EL (cell line): ENCODE data around the gene PIK3CD.
"Not testable (repeated sequence)": the region's sequence is repeated elsewhere in the genome, so short reads cannot be mapped to it uniquely, and the experiment has no call there.

Experiments
- DNase-seq: peaks from one replicate; pipeline ENCODE4 v3.0.0-alpha.2; 2016

Gene PIK3CD

DNA sequence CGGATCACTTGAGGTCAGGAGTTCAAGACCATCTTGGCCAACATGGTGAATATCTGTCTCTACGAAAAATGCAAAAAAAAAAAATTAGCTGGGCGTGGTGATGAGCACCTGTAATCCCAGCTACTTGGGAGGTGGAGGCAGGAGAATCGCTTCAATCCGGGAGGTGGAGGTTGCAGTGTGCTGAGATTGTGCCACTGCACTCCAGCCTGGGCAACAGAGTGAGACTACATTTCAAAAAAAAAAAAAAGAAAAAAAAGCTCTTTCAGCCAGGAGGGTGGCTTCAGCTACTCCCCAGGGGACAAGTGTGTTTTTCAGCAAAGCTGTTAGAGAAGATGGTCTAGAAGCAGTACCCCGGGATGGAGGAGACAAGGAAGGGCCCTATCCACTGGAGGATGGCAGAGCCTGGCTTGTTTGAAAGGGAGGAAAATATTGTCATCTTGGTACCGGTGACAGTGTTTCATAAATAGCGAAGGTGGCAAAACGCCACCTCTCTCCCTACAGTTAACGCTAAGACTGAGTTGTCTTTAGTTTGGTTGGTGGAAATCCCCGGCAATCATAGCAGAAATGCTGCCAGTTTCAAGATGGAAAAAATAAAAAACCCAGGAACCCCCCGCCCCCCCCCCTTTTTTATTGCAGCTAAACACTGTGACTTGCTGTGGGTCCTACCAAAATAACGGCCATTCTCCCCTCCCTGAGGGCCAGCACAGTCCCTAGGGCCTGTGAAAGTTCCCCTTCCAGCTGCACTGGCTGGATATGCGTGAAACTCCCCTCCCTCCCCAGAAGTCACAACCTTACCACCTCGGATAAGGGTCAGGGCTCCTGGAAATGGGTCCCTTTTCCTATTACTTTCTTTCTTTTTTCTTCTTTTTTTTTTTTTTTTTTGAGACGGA is 3.5 kb downstream of the PIK3CD start:
- DNase-seq = no peak

DNA sequence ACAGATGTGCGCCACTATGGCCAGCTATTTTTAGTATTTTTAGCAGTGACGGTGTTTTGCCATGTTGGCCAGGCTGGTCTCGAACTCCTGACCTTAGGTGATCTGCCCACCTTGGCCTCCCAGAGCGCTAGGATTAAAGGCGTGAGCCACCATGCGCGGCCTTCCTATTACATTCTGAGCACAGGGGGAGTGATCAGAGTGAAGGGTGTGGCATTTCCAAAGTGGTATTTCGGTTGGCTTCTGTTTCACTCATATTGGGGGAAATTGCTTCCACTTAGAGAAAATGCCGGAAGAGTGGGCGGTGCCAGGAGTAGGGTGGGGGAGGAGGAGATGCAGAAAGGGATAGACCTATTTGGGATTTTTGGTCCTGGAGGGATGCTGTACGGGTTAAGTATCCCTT is 4.3 kb downstream of the PIK3CD start:
- DNase-seq = no peak

DNA sequence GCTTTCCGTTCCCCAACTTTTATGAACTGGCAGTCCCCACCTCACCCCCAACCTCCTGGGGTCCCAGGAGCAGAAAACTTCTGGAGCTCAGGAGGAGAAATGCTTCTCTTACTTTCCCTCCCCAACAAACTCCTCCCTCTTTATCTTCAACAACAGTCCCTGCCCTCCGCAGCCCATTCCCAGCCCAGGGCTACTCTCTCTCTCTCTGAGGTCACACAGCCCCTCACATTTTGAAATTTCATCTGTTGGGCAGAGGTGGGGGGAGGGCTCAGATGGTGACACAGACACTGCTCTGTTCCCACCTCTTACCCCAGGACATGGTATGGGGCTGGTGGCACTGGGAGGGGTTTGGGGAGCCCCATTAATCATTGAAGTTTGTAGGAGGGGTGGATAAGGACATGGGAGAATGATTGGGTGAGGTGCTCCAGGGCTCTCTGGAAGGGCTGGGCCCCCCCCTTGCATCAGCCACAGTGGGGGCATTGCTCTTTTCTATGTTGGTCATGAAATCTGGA is 6.0 kb downstream of the PIK3CD start:
- DNase-seq = no peak

DNA sequence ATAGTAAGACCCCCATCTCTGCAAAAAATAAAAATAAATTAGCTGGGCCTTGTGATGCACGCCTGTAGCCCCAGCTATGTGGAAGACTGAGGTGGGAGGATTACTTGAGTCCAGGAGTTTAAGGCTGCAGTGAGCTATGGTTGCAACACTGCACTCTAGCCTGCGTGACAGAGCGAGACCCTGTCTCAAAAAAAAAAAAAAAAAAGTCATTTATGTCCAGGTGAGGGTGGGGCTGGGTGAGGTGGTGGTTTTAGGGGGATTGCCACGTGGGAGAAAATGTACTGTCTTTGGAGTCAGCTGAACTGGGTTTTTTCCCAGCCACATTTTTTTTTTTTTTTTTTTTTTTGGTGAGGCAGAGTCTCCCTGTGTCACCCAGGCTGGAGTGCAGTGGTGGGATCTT is 6.7 kb downstream of the PIK3CD start:
- DNase-seq = no peak

DNA sequence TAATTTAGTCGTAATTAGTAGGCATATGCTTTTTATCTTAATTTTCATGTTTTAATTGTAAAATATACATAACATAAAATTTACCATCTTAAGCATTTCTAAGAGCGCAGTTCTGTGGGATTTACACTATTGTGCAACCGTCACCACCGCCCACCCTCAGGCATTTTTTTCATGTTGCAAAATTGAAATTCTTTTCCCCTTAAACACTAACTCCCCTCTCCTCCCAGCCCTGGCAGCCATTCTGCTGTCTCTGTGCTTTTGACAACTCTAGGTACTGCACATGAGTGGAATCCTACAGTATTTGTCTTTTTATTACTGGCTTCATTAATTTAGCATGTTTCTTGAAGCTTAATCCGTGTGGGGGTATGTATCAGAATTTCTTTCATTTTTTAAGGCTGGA is 7.8 kb downstream of the PIK3CD start:
- peak; percentile 93 for DNase-seq

DNA sequence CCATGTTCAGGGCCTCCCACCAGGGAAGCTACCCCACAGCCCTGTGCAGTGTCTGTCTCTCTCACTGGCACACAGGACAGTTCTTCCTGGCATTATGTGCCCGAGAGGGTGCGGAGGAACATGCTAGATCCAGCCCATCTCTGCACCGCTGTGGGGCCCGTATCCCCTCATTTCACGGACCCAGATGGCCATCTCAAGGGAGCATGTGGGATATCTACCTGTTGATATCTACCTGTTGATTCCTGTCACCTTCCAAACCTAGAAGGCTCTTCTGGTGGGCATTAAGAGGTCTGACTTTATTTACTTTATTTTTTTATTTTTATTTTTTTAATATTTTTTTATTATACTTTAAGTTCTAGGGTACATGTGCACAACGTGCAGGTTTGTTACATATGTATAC is 11.7 kb downstream of the PIK3CD start:
- DNase-seq = no peak

DNA sequence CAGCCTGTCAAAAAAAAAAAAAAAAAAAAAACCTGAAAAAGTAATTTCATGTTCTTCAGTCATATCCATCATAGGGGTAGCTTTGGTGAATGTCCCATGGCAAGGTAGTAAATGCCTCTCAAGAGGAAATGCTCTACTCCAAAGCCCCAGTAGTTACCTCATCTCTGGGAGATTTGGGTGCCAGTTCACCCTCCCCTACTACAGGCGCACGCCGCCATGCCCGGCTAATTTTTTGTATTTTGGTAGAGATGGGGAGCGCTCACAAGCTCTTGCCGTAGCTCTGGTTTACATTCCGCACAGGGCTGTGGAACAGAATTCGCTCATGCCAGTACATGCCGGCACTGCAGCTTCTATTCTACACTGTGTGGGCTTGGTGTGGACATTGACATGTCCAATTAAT is 13.7 kb downstream of the PIK3CD start:
- DNase-seq = no peak

DNA sequence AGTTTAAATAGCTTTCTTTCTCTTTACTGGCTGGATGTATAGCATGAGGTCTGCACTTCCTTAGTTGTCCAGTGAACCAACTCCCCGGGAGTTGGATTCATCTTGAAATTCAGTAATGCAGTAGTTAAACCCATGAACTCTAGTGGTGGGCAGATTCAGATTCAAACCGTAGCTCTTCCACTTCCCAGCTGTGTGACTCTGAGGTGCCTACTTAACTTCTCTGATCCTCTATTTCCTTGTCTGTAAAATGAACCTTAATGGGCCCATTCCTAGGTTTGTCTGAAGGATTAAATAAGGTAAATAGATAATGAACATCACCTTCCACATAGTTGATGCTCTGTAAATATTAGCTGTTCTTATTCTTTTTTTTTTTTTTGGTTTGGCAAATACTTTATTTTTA is 16.5 kb downstream of the PIK3CD start:
- no peak for DNase-seq

DNA sequence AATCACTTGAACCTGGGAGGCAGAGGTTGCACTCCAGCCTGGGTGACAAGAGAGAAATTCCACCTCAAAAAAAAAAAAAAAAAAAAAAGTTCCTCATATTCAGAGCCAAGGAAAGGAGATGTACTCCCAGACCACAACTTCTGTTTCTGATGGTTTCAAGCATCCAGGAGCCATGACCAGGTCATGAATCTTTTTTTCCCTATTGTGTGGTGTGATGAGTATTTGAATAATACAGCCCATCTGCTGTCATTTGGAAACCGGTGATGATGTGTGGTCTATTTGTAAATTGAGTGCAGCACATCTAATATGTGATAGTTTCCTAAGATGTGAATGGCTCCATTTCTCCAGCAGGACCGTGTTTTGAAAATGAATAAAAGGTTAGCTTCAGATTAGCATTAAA is 18.6 kb downstream of the PIK3CD start:
- no peak for DNase-seq

DNA sequence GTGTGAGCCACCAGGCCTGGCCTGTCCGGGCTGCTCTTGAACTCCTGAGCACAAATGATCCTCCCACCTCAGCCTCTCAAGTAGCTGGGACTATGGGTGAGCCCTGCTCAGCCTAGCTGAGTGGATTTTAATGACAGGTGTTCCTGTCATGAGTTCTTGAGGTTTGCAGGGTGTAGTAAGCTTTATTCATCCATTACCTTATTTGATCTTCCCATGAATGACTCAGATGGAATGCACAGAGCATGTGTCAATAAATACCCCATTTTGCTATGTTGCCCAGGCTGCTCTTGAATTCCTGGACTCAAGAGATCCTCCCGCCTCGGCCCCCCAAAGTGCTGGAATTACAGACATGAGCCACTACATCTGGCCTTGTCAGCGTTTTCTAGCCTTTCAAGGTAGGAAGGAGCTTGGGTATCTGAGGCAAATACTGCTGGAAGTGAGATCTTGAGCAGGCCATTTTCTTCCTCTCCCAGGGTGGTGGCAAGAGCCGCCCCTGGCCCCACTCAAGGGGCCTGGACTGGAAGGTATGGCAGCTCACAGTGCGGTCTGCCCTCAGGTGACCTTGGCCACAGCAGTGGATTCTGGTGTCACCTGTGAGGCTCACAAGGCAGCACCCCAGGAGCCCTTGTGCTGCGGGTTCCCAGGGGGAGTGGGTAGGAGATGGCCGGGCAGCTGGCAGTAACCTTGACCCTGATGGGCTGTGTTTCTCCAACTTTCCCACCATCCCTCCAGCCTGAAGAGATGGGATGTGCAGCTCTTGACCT is 20.0 kb downstream of the PIK3CD start:
- DNase-seq = peak; percentile 77

DNA sequence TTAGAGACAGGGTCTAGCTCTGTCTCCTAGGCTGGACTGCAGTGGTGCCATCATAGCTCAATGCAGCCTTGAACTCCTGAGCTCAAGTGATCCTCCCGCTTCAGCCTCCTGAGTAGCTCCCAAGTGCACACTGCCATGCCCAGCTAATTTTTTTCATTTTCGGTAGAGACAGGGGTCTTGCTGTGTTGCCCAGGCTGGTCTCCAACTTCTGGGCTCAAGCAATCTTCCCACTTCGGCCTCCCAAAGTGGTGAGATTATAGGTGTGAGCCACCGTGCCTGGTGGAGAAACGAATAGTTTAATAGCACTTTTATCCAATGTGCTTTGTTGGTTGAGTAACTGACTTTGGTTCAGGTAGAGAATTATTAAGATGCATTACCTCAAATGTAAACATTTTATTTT is 20.9 kb downstream of the PIK3CD start:
- DNase-seq = no peak

DNA sequence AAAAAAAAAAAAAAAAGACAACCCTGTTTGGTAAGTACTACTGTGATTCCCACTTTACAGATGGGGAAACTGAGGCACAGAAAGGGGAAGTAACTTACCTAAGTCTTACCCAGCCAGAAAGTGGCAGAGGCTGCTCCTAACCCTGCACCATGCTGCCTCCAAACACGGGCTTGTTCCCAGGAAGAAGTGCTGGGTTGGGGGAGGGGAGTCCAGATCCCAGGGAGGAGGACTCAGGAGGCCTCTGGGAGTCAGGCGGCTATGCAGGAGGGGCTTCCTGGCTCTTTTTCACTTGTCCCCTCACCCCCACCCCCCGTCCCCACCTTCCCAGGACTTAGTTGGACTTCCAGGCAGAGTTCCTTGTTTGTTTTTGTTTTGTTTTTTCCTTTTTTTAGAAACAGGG is 23.9 kb downstream of the PIK3CD start:
- DNase-seq = no peak

DNA sequence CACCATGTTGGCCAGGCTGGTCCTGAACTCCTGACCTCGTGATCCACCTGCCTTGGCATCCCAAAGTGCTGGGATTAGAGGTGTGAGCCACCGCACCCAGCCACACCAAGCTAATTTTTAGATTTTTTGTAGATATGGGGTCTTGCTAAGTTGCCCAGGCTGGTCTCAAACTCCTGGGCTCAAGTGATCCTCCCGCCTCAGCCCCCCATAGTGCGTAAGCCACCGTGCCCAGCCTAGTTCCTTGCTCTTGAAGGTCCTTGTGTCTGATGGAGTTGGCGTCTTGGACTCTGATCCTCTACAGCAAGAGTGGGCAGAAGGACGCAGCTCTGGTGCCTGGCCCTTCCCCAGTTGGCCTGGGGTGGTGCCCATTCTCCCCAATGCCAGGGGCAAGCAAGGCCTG is 24.6 kb downstream of the PIK3CD start:
- DNase-seq = not testable (repeated sequence)

DNA sequence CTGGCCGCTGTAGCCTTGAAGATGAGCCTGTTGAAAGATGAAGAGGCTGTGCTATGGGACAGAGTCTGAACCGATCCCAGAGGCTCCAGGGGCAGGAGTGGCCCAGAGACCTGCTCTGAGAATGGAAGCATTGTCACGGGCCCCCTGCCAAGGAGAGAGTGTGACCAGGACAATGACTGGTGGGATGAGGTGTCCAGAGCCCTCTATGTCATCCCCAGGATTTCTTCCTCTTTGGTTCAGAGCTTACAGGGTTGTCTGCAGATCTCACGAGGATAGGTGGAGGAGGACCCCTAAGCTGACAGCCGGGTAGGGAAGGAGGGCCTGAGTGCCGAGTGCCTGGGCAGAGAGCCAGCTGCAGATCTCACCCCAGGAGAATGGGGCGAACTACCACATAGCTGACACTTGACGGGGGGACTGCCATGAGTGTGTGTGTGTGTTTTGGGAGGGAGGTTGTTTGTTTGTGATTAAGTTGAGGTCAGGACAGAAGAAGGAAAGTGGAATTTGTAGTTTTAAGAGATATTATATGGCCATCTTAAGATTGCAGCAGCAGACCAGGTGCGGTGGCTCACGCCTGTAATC is 25.4 kb downstream of the PIK3CD start:
- peak; percentile 31 for DNase-seq

DNA sequence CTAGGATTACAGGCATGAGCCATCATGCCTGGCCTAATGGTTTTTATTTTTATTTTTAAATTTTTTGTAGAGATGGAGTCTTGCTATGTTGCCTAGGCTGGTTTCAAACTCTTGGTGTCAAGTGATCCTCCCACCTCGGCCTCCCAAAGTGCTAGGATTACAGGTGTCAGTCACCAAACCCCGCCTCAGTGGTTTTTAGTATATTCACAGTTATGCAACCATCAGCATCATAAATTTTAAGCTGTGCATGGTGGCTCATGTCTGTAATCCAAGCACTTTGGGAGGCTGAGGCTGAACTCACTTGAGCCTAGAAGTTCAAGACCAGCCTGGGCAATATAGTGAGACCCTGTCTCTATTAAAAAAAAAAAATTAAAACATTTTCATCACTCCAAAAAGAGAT is 28.6 kb downstream of the PIK3CD start:
- no peak for DNase-seq

DNA sequence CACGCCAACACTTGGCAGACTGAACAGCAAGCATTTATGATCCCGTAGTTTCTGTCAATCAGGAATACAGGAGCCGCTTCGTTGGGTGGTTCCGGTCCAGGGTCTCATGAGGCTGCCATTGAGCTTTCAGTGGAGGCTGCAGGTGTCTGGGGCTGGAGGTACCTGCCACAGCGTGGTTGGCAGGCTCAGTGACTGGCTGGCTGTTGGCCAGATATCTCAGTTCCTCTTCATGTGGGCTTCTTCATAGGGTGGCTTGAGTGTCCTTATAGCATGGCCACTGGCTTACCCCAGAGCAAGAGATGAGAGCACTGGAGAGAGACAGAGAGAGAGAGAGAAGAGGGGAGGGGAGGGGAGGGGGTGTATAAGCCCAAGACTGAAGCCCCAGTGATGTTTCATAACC is 29.3 kb downstream of the PIK3CD start:
- DNase-seq = no peak

DNA sequence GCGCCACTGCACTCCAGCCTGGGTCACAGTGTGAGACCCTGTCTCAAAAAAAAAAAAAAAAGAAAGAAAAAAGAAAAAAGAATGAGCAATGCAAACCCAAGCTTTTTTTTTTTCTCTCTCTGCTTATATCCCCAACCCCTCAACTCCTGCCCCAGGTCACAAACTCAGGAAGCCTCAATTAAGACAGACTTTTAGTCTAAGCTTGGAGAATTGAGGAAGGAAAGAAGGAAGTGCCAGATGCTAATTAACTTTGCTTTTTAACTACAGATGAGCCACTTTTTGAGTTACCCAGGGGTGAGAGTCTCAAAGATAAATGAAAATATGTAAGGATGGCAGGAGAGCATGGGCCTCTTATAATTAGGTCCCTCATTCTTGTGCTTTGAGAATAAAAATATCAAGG is 33.3 kb downstream of the PIK3CD start:
- DNase-seq = no peak

DNA sequence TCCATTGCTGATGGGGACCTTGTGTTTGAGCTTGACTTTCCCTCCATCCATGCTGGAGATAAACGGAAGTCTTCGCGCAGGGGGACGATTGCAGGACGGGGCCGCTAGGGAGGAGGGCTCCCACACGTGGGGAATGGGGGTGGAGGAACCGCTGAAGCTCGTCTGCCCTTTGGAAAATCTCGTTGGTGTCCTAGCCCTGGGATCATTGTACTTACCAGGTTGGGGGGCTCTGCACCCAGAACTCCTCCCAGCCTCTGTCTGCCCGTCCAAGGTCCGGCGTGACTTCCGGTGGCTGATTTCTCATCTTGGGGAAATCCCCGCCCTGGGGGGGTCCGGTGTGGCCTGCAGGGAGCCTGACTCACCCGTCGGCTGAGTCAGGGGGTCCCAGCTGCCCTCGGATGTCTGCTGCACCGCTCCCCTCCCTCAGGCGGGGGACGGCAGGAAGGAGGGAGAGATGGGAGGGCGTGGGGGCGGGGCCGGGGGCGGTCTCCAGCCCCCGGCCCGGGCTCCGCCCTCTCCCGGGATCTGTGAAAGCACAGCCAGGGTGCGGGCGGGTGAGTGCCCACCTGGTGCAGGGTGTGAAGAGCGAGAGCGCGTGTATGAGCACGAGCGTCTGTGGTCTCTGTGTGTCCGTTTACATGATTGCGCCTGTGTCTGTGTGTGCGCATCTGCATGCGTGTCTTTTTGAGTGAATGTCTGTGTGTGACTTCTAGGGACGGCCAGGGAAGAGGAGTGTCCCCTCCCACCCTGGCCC is 35.8 kb downstream of the PIK3CD start:
- DNase-seq = peak; percentile 96

DNA sequence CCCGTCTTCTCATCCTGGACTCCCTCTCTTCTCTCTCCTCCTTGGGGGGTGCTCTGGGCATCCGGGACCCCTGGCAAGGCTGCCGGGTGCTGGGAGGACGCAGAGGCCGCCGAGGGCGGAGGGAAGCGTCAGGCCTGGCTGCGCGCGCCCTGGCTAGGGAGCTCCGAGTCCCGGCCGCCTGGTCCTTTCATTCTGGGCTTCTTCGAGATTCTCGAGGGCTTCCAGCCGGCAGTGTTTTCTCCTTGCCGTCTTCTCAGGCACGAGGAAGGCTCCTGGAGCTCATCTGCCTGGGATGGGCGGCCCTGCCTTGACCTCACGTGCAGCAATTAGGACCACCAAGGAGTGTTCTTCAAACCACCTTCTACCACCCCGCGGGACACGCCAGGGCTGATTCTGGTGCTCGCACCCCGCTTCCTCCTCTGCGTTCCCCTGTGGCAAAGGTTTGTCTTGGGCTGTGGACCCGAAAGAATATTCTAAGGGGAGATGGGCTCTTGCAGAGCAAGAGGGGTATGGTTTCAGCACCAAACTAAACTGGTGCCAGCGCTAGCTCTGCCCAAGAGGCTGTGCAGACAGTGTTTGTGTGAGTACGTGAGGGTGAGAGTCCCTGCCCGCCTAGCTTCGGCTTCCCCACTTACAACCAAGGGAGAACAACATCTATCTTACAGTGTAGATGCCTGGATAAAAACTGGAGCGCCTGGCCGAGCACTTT is 36.5 kb downstream of the PIK3CD start:
- peak; percentile 54 for DNase-seq

DNA sequence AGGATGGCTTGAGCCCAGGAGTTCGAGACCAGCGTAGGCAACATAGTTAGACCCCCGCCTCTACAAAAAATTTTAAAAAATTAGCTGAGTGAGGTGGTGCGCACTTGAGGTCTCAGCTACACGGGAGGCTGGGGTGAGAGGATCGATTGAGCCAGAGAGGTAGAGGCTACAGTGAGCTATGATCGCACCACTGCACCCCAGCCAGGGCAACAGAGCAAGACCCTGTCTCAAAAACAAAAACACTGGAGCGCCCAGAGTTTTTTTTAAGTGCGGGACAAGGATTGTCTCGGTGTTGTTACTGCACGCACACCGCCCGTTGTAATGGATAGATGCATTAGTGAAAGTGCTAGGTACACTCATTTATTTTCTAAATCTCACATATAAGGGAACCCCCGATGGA is 37.1 kb downstream of the PIK3CD start:
- DNase-seq = no peak

DNA sequence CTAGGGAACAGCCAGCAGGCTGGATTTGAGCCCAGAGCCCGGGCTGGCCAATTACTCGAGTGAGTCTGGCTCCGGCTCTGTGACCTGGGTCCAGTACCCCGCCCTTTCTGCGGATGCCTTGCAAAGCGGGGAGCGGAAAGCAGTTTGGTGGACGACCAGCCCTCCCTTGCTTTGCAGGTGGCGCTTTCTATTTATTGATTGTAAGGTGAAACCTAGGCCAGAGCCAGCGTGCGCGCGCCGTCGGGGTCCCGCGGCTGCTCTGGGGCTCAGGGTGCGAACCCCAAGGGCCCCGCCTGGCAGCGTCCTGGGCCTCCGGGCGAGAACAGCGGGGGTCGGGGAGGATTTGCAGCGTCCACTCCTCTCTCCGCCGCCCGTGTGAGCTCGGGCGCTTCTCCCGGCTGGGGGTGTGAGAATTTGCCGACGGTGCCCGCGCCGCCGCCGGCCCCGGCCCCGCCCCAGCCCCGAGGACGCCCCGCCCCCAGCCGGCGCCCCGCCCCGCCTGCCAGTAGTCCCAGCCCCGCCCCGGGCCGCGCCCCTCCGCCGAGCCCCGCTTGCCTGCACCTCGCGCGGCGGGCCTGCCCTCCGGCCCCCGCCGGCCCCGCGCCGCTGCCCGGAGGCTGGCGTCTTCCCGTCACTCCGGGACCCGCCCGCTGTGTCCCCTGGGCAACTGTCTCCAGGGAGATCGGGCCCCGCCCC is 37.6 kb downstream of the PIK3CD start:
- peak; percentile 87 for DNase-seq

DNA sequence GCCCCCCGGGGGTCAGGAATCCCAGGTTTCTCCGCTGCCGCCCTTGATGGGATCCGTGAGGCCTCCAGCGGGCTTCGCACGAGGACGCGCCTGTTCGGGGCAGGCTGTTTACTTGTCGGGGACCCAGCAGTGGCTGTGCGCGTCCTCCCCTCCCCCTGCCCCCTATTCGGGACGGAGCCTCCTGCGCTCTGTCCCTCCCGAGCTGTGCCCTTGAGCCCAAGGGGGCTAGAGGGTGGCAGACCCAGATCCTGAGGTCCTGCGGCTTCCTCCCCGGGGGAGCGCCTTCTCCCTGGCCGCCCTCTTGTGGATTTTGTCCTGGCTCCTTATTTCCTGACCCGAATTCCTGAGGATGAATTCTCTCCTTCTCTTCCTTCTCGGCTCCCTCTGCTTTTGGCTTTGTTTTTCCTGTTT is 38.4 kb downstream of the PIK3CD start:
- DNase-seq = peak; percentile 52
